Ramos (cell line): Measurements from ENCODE around the gene COX8A.

ENCODE experiments used
- in situ Hi-C: fragments of 300-500 bp; cut with MboI; formaldehyde crosslinking; loops from one replicate; pipeline ENCODE4 v1.14.3; 2022; ENCODE audit warnings: low sequenced_read_pairs; ENCODE audit not compliant: unreplicated experiment

The COX8A gene

GRCh38 chr11:64017945-64018224 is 43.5 kb downstream of the COX8A start:
- in situ Hi-C loops: no loop called here

GRCh38 chr11:64018310-64018709 is 43.9 kb downstream of the COX8A start:
- in situ Hi-C loops: no loop called here

- in situ Hi-C loops: no loop called here
Observed at GRCh38 chr11:64019106-64020037, 45.0 kb downstream of the COX8A start.

GRCh38 chr11:64020976-64021756 is 46.7 kb downstream of the COX8A start:
- in situ Hi-C loops: no loop called here

GRCh38 chr11:64021757-64022093 is 47.3 kb downstream of the COX8A start:
- in situ Hi-C loops: no loop called here

- in situ Hi-C loops: no loop called here
Observed at GRCh38 chr11:64022125-64022784, 47.8 kb downstream of the COX8A start.

GRCh38 chr11:64023712-64024710 is 49.6 kb downstream of the COX8A start:
- in situ Hi-C loops: no loop called here

GRCh38 chr11:64025205-64025604 is 50.8 kb downstream of the COX8A start:
- in situ Hi-C loops: no loop called here
